B cell (primary cell): ENCODE results near the gene WDR73. TPM values are rescaled to one million over a fixed set of nuclear protein-coding genes. Genes with fewer than 3 reads are reported as not detected.

Source experiments
- ATAC-seq: fragments of 200-7000 bp; cut with Tn5 transposase; one replicate; pipeline ENCODE4 v1.10.0; 2021; ENCODE audit warnings: low read depth, mild to moderate bottlenecking, moderate number of reproducible peaks, moderate library complexity
- CTCF ChIA-PET: fragments of 350-600 bp; sonication (Branson Sonifier 250); formaldehyde crosslinking; loops from one replicate; lab custom pipeline; 2021; ENCODE audit warnings: antibody characterized with exemption, inconsistent platforms; lab: Charles Lee
- POLR2A ChIA-PET: fragments of 350-600 bp; sonication (Branson Sonifier 250); formaldehyde crosslinking; loops from one replicate; lab custom pipeline; 2021; ENCODE audit warnings: antibody characterized with exemption; lab: Charles Lee
- DNase-seq: peaks from one replicate; pipeline ENCODE4 v3.0.0; 2013
- H2AFZ ChIP-seq: 2 replicates; pipeline ENCODE4 v1.6.1; 2012; ENCODE audit warnings: mild to moderate bottlenecking, low read depth, low read length; ENCODE audit not compliant: insufficient read depth, poor library complexity, severe bottlenecking
- H3K27ac ChIP-seq, 2 donors: 1 replicate in 1 of 2; 2 replicates in 1 of 2; pipeline ENCODE4 v1.5.1; 2012 to 2013; ENCODE audit warnings: low read length in 2 of 2, mild to moderate bottlenecking in 2 of 2, moderate library complexity in 1 of 2
- H3K27me3 ChIP-seq, 4 experiments: fragments of 200-600 bp in 1 of 4; sonication (generic) in 1 of 4; replicated peaks in 1 of 4; 1 replicate in 2 of 4; 2 replicates in 2 of 4; pipeline versions ENCODE4 v1.6.1 to v1.7.0; 2013 to 2016; ENCODE audit warnings: low read length in 3 of 4, mild to moderate bottlenecking in 2 of 4, mixed read lengths in 1 of 4, moderate library complexity in 1 of 4; ENCODE audit not compliant: insufficient read depth in 4 of 4, control insufficient read depth in 3 of 4; ENCODE audit errors: control extremely low read depth in 1 of 4
- H3K36me3 ChIP-seq, 2 experiments: replicated peaks in 1 of 2; 1 replicate in 1 of 2; 2 replicates in 1 of 2; pipeline versions ENCODE4 v1.6.1 to v1.7.1; 2013; ENCODE audit warnings: low read length in 1 of 2; ENCODE audit not compliant: insufficient read depth in 2 of 2, control insufficient read depth in 1 of 2; ENCODE audit errors: control extremely low read depth in 1 of 2, extremely low read depth in 1 of 2
- H3K4me1 ChIP-seq, 2 donors: fragments of 200-600 bp in 1 of 2; sonication (generic) in 1 of 2; 1 replicate in 1 of 2; 2 replicates in 1 of 2; pipeline versions ENCODE4 v1.5.1 to v1.6.1; 2013 to 2017; ENCODE audit warnings: low read length in 2 of 2; ENCODE audit not compliant: control insufficient read depth in 2 of 2, insufficient read depth in 2 of 2
- H3K4me2 ChIP-seq: replicated peaks from 2 replicates; pipeline ENCODE3; 2012; ENCODE audit warnings: mild to moderate bottlenecking, low read depth, low read length; ENCODE audit not compliant: poor library complexity, severe bottlenecking
- H3K4me3 ChIP-seq, 5 experiments: fragments of 200-600 bp in 1 of 5; sonication (generic) in 1 of 5; 1 replicate in 3 of 5; 2 replicates in 2 of 5; pipeline versions ENCODE4 v1.5.1 to v1.7.0; 2011 to 2016; ENCODE audit warnings: low read length in 4 of 5, mild to moderate bottlenecking in 4 of 5, low read depth in 2 of 5, control low read depth in 1 of 5, moderate library complexity in 1 of 5; ENCODE audit not compliant: insufficient read depth in 1 of 5; ENCODE audit errors: control extremely low read depth in 1 of 5, extremely low read depth in 1 of 5
- H3K79me2 ChIP-seq: fragments of 200-600 bp; sonication (generic); one replicate; pipeline ENCODE4 v1.6.0; 2016; ENCODE audit warnings: low read length; ENCODE audit not compliant: control insufficient read depth, insufficient read depth
- H3K9ac ChIP-seq: fragments of 200-600 bp; sonication (generic); 2 replicates; pipeline ENCODE4 v1.6.1; 2017; ENCODE audit warnings: mild to moderate bottlenecking, low read length, moderate library complexity
- H3K9me3 ChIP-seq, 3 donors: one replicate each; pipeline versions ENCODE4 v1.6.1 to v1.7.1; 2013; ENCODE audit warnings: low read length in 2 of 3; ENCODE audit not compliant: control insufficient read depth in 2 of 3, insufficient read depth in 1 of 3; ENCODE audit errors: control extremely low read depth in 1 of 3
- H4K20me1 ChIP-seq: 2 replicates; pipeline ENCODE4 v1.6.0; 2012; ENCODE audit warnings: mild to moderate bottlenecking, low read length; ENCODE audit not compliant: insufficient read depth, control insufficient read depth, poor library complexity, severe bottlenecking
- H3K27ac Mint-ChIP-seq: one replicate; pipeline ENCODE4 v1.8.0; 2021; ENCODE audit warnings: mixed read lengths
- H3K27me3 Mint-ChIP-seq: one replicate; pipeline ENCODE4 v1.8.0; 2021; ENCODE audit warnings: mixed read lengths
- H3K4me1 Mint-ChIP-seq: one replicate; pipeline ENCODE4 v1.8.0; 2021; ENCODE audit warnings: mixed read lengths
- H3K4me3 Mint-ChIP-seq: one replicate; pipeline ENCODE4 v1.8.0; 2021; ENCODE audit warnings: mixed read lengths
- H3K9me3 Mint-ChIP-seq: one replicate; pipeline ENCODE4 v1.8.0; 2022; ENCODE audit warnings: mixed read lengths; ENCODE audit not compliant: insufficient read depth
- CTCF ChIP-seq: fragments of 200-600 bp; IDR thresholded peaks from one replicate; pipeline ENCODE4 v1.8.0; 2022; ENCODE audit warnings: antibody characterized with exemption, mild to moderate bottlenecking
- EZH2 ChIP-seq: IDR thresholded peaks from 2 replicates; pipeline ENCODE4 v1.6.1; 2012; ENCODE audit warnings: borderline replicate concordance, low read depth, mild to moderate bottlenecking, moderate library complexity, low read length; ENCODE audit not compliant: insufficient read depth, poor library complexity, severe bottlenecking
- WGBS: methylation state at CpG from one replicate; pipeline ENCODE4 v1.1.5; 2013; ENCODE audit warnings: missing lambda C conversion rate; ENCODE audit not compliant: insufficient coverage; 5-methylcytosine and 5-hydroxymethylcytosine counted together
- intact Hi-C: fragments of 100-400 bp; cut with micrococcal nuclease; formaldehyde crosslinking; loops from one replicate; pipeline ENCODE4 v1.10.0; 2022
- polyA minus RNA-seq: library from RNA; depleted of rRNA, polyadenylated mRNA; stranded (reverse); fragments of >200 nt; gene quantifications from 2 replicates; pipeline ENCODE4 v1.2.3, GENCODE V29; 2012
- polyA plus RNA-seq: library from polyadenylated mRNA; depleted of rRNA; stranded (reverse); fragments of >200 nt; gene quantifications from 2 replicates; pipeline ENCODE4 v1.2.3, GENCODE V29; 2012
- total RNA-seq, 2 donors: library from RNA; stranded (reverse); fragments of 120-200 nt in 1 of 2; gene quantifications; 1 replicate in 1 of 2; 2 replicates in 1 of 2; pipeline versions ENCODE4 v1.2.3 to v1.2.4, GENCODE V29; 2013 to 2022

WDR73 gene
- total RNA-seq (42.7 and 43.4 TPM in 2 replicates), polyA plus RNA-seq (20.4 and 21.0 TPM in 2 replicates), polyA minus RNA-seq (15.0 and 19.5 TPM in 2 replicates)
- 22.6 TPM for total RNA-seq (2013)

GRCh38 chr15:84653910-84654688, at the start of gene WDR73:
WDR73 (minus strand) TSS chr15:84654283; CDS start chr15:84654274, 9 bp downstream.
- CTCF ChIA-PET: interaction anchor here (0.7 to 4.1 kb wide), 16 partner anchors 9 to 390 kb away, joined by 3 to 21 read pairs (median 4); partner anchors contain the start of genes SEC11A and ZSCAN2
- WGBS: under 1% methylated on average over 44 of the region's 49 CpGs
- intact Hi-C loops: loop anchor here (1.0 kb wide), 7 partner anchors 23 to 326 kb away; partner anchors contain the start of genes SEC11A and ZNF592
- H3K27ac ChIP-seq: peak within 1 kb of the TSS; percentile 61 to 88
- H3K4me2 ChIP-seq: peak within 1 kb of the TSS; percentile 84
- peaks cover 0 to 23% of the 10 kb centered on the region in 2 experiments for H3K36me3 ChIP-seq
- no peak for TF ChIP-seq EZH2
- TF ChIP-seq CTCF: no peak
- H4K20me1 ChIP-seq: peaks cover under 1% of the 10 kb centered on the region
- DNase-seq (peak; percentile 96), ATAC-seq (peak; percentile 74)
- POLR2A ChIA-PET: interaction anchor here (0.5 to 2.9 kb wide), 7 partner anchors 17 to 327 kb away, joined by 3 to 23 read pairs (median 5); partner anchors contain the start of gene SEC11A
- peaks cover 20% of the 10 kb centered on the region for H3K79me2 ChIP-seq
- Mint-ChIP-seq H3K4me3 (peak within 1 kb of the TSS; percentile 97), H3K4me1 (peaks cover 31% of the 10 kb centered on the region), H3K27ac (peak within 1 kb of the TSS; percentile 98), H3K27me3 (no peaks in the 10 kb centered on the region), H3K9me3 (no peaks in the 10 kb centered on the region)
- no peaks in the 10 kb centered on the region for H3K27me3 ChIP-seq
- H2AFZ ChIP-seq: peak within 1 kb of the TSS; percentile 94
- H3K9ac ChIP-seq: peak within 1 kb of the TSS; percentile 91
- H3K9me3 ChIP-seq: no peaks in the 10 kb centered on the region
- H3K4me3 ChIP-seq: peak within 1 kb of the TSS; percentile 75 to 93 (median 85)
- peaks cover 21 to 33% of the 10 kb centered on the region in 2 donors for H3K4me1 ChIP-seq

GRCh38 chr15:84703808-84704207, 49.7 kb upstream of the WDR73 start:
- ChIA-PET POLR2A (interaction anchor here (1.3 kb wide), 1 partner anchor 12 kb away, joined by 3 read pairs; the partner anchor contains the start of gene SEC11A), CTCF (interaction anchor here (1.2 kb wide), 1 partner anchor 10 kb away, joined by 3 read pairs; no protein-coding TSS in a partner anchor)
- no peak for ATAC-seq

More at GRCh38 chr15:84703808-84704207, 49.7 kb upstream of the WDR73 start:
- H3K36me3 ChIP-seq: peaks cover 7 to 15% of the 10 kb centered on the region in 2 experiments
- no peak overlapping the region for H2AFZ ChIP-seq
- Mint-ChIP-seq H3K27ac (peak overlapping the region; percentile 8), H3K4me1 (peaks cover 54% of the 10 kb centered on the region), H3K9me3 (no peaks in the 10 kb centered on the region), H3K4me3 (no peak overlapping the region), H3K27me3 (no peaks in the 10 kb centered on the region)
- no peak for DNase-seq
- peaks cover 9 to 10% of the 10 kb centered on the region in 2 donors for H3K4me1 ChIP-seq
- H3K4me2 ChIP-seq: no peak overlapping the region
- H3K4me3 ChIP-seq: no peak overlapping the region
- TF ChIP-seq CTCF: no peak
- TF ChIP-seq EZH2: no peak
- no peaks in the 10 kb centered on the region for H3K9me3 ChIP-seq
- no peak overlapping the region for H3K9ac ChIP-seq
- H3K79me2 ChIP-seq: peaks cover 99% of the 10 kb centered on the region
- intact Hi-C loops: no loop called here
- no peak overlapping the region for H3K27ac ChIP-seq
- 100% methylated on average over 4 of the region's 5 CpGs for WGBS
- H4K20me1 ChIP-seq: peaks cover 79% of the 10 kb centered on the region
- H3K27me3 ChIP-seq: no peaks in the 10 kb centered on the region
